Left lung (tissue), 10 donors: Measurements from ENCODE around the gene SHFL. TPM values are rescaled to one million over a fixed set of nuclear protein-coding genes. Genes with fewer than 3 reads are reported as not detected.

ENCODE experiments used
- ATAC-seq: fragments of 200-7000 bp; cut with Tn5 transposase; one replicate; pipeline ENCODE4 v1.9.1; 2020; ENCODE audit warnings: moderate library complexity
- DNase-seq, 4 donors: peaks; one replicate each; pipeline ENCODE4 v3.0.0-alpha.2; 2013 to 2020
- H3K27ac ChIP-seq, 2 donors: fragments of 200-600 bp; sonication (generic) in 1 of 2; one replicate each; pipeline versions ENCODE4 v1.5.0 to v1.8.0; 2020 to 2021
- H3K27me3 ChIP-seq, 2 donors: fragments of 200-600 bp; sonication (generic) in 1 of 2; one replicate each; pipeline versions ENCODE4 v1.5.0 to v1.8.0; 2020 to 2021
- H3K36me3 ChIP-seq, 2 donors: fragments of 200-600 bp; sonication (generic) in 1 of 2; one replicate each; pipeline versions ENCODE4 v1.5.0 to v1.8.0; 2020 to 2021
- H3K4me1 ChIP-seq, 2 donors: fragments of 200-600 bp; one replicate each; pipeline ENCODE4 v1.8.0; 2021
- H3K4me3 ChIP-seq, 2 donors: fragments of 200-600 bp; sonication (generic) in 1 of 2; one replicate each; pipeline versions ENCODE4 v1.5.0 to v1.8.0; 2020 to 2021; ENCODE audit warnings: mild to moderate bottlenecking in 1 of 2
- H3K9me3 ChIP-seq, 2 donors: fragments of 200-600 bp; sonication (generic) in 1 of 2; one replicate each; pipeline versions ENCODE4 v1.5.0 to v1.8.0; 2020 to 2021
- intact Hi-C, 2 donors: fragments of 100-400 bp; cut with DNase I; formaldehyde crosslinking; loops; one replicate each; pipeline versions ENCODE4 v1.11.2 to v1.14.2; 2022
- polyA plus RNA-seq, 6 donors: library from polyadenylated mRNA; unstranded; fragments of 120-200 nt; gene quantifications; one replicate each; pipeline ENCODE4 v1.2.1, GENCODE V29; 2013; ENCODE audit not compliant: insufficient read length in 6 of 6
- total RNA-seq, 2 donors: library from RNA; stranded (reverse); fragmentation: NEBNext Ultra II Directional; extraction: Animal tissue kit (Norgen Biotek cat#: 25700); gene quantifications; one replicate each; pipeline ENCODE4 v1.2.1, GENCODE V29; 2021
- TF ChIP-seq, protein P1 (sequence below), 2 donors: fragments of 200-600 bp; sonication (generic) in 1 of 2; IDR thresholded peaks; one replicate each; pipeline versions ENCODE4 v1.5.0 to v1.8.0; 2021; ENCODE audit warnings: antibody characterized with exemption in 2 of 2
- donor health status: DM: no; HTN: yes; CAD: no.
- donor health status: DM: no; HTN: no; CAD: no.

SHFL gene
- total and polyA plus RNA-seq, 8 donors: 28.8 to 41.6 (median 35.8) TPM

DNA sequence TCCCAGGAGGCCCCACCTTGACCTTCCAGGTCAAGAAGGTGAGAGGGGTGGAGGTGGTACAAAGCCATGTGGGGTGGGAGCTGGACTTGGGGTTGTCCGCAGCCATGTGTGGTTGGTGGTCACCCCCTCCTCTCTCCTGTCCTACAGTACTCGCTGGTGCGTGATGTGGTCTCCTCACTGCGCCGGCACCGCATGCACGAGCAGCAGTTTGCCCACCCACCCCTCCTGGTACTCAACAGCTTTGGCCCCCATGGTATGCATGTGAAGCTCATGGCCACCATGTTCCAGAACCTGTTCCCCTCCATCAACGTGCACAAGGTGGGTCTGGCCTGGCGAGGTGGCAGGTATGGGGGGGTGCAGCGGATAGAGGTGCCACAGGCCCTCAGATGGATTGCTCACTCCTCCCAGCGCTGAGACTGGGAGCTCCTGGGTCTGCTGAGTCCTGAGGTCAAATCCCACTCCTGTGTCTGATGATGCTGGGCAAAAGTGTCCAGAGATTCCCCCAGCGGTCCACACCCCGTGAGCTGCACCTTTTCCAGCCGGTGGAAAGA is 21.8 kb downstream of the SHFL start:
- TF ChIP-seq, protein P1, sequence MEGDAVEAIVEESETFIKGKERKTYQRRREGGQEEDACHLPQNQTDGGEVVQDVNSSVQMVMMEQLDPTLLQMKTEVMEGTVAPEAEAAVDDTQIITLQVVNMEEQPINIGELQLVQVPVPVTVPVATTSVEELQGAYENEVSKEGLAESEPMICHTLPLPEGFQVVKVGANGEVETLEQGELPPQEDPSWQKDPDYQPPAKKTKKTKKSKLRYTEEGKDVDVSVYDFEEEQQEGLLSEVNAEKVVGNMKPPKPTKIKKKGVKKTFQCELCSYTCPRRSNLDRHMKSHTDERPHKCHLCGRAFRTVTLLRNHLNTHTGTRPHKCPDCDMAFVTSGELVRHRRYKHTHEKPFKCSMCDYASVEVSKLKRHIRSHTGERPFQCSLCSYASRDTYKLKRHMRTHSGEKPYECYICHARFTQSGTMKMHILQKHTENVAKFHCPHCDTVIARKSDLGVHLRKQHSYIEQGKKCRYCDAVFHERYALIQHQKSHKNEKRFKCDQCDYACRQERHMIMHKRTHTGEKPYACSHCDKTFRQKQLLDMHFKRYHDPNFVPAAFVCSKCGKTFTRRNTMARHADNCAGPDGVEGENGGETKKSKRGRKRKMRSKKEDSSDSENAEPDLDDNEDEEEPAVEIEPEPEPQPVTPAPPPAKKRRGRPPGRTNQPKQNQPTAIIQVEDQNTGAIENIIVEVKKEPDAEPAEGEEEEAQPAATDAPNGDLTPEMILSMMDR (IDR thresholded peaks at IDR 0.05): no peak
- DNase-seq: no peak
- no peaks in the 10 kb centered on the region for H3K9me3 ChIP-seq
- H3K27me3 ChIP-seq: no peaks in the 10 kb centered on the region
- intact Hi-C loops: no loop called here
- ATAC-seq: no peak
- peaks cover 0 to 52% of the 10 kb centered on the region in 2 donors for H3K36me3 ChIP-seq
- H3K4me1 ChIP-seq: peaks cover 11 to 68% of the 10 kb centered on the region in 2 donors
- H3K4me3 ChIP-seq: peak overlapping the region in 1 of 2 donors; percentile 91
- H3K27ac ChIP-seq: no peak overlapping the region

DNA sequence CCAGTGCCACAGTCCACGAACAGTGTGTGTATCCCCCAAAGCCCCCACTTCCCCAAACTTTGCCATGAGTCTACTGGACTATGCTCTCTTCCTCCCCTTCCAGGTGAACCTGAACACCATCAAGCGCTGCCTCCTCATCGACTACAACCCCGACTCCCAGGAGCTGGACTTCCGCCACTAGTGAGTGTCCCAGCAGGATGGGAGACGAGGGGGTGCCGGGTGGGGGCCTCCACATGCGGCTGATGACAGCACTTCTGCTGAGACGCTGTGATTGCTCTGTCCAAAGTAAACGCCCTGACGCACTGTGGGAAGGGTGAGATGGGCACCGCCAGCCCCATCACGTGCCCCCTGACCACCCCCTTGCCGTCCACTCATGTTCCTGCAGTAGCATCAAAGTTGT is 23.4 kb downstream of the SHFL start:
- peaks cover 0 to 64% of the 10 kb centered on the region in 2 donors for H3K36me3 ChIP-seq
- H3K9me3 ChIP-seq: no peaks in the 10 kb centered on the region
- ATAC-seq (no peak), DNase-seq (no peak)
- intact Hi-C loops: no loop called here
- H3K27ac ChIP-seq: no peak overlapping the region
- H3K4me1 ChIP-seq: peaks cover 11 to 78% of the 10 kb centered on the region in 2 donors
- TF ChIP-seq, protein P1 (IDR thresholded peaks at IDR 0.05): no peak
- no peaks in the 10 kb centered on the region for H3K27me3 ChIP-seq
- no peak overlapping the region for H3K4me3 ChIP-seq

DNA sequence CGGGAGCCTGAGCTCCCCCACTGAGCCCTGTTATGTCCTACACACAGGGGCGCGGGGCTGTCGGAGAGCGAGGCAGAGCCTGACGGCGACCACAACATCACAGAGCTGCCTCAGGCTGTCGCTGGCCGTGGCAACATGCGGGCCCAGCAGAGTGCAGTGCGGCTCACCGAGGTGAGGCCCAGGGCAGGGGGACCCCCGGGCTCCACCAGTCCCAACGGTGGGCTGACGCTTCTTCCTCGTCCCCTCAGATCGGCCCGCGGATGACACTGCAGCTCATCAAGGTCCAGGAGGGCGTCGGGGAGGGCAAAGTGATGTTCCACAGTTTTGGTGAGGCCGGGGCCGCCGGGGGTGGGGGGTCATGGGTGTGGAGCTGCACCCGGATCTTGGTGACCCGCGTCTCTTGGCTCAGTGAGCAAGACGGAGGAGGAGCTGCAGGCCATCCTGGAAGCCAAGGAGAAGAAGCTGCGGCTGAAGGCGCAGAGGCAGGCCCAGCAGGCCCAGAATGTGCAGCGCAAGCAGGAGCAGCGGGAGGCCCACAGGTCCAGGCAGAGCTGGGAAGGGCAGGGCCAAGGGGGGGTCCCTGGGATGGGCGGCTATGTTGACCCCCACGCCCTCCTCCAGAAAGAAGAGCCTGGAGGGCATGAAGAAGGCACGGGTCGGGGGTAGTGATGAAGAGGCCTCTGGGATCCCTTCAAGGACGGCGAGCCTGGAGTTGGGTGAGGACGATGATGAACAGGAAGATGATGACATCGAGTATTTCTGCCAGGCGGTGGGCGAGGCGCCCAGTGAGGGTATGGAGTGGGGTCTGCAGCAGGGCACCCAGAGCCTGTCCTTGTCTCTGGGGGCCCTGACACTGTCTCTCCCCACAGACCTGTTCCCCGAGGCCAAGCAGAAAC is 24.2 kb downstream of the SHFL start:
- DNase-seq: peak in 1 of 4 donors; percentile 69
- Histone ChIP-seq H3K27me3 (no peaks in the 10 kb centered on the region), H3K4me1 (peaks cover 11 to 71% of the 10 kb centered on the region in 2 donors), H3K27ac (peak overlapping the region in 1 of 2 donors; percentile 82), H3K36me3 (peaks cover 0 to 72% of the 10 kb centered on the region in 2 donors), H3K9me3 (no peaks in the 10 kb centered on the region), H3K4me3 (no peak overlapping the region)
- TF ChIP-seq, protein P1 (IDR thresholded peaks at IDR 0.05): no peak
- no peak for ATAC-seq
- intact Hi-C loops: loop anchor here in 1 of 2 donors (10.0 kb wide), 1 partner anchor 134 kb away; no protein-coding TSS in a partner anchor

DNA sequence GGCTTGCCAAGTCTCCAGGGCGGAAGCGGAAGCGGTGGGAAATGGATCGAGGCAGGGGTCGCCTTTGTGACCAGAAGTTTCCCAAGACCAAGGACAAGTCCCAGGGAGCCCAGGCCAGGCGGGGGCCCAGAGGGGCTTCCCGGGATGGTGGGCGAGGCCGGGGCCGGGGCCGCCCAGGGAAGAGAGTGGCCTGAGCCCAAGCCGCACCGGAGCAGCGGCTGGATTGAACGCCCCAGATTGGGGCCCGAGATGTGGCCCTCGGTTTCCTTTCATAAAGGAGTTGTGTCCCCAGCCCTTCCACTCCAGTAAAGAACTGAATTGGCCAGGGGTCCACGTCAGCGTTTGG is 24.8 kb downstream of the SHFL start:
- Histone ChIP-seq H3K36me3 (peaks cover 0 to 78% of the 10 kb centered on the region in 2 donors), H3K9me3 (no peaks in the 10 kb centered on the region), H3K4me1 (peaks cover 6 to 65% of the 10 kb centered on the region in 2 donors), H3K27me3 (no peaks in the 10 kb centered on the region), H3K27ac (peak overlapping the region in 1 of 2 donors; percentile 82), H3K4me3 (peak overlapping the region in 1 of 2 donors; percentile 23)
- intact Hi-C loops: loop anchor here in 1 of 2 donors (10.0 kb wide), 1 partner anchor 134 kb away; no protein-coding TSS in a partner anchor
- peak in 1 of 4 donors; percentile 77 for DNase-seq
- TF ChIP-seq, protein P1 (IDR thresholded peaks at IDR 0.05): no peak
- ATAC-seq: no peak

DNA sequence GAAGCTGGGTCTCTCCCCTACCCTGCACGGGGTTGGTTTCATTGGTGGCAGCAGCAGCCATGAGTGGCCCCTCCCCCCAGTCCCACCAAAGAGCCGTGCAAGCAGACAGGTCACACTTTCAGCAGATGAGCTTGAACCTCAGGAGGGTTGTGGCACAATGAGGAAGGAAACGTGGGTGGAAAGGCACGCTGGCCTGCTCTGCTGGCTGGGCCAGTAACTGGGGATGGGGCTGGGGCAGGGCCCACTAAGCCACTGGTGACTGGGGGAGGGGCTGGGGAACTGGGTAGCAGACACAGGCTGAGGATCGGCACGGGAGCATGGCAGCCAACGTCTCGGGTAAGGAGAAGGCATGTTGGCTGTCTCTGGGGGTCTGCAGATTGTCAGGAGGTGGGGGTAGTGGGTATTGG is 25.3 kb downstream of the SHFL start, which contains the start of gene P2RY11:
P2RY11 (plus strand) TSS at position 289 of the 407 bp plus-strand sequence; CDS start at position 318, 29 bp downstream.
- DNase-seq: peak in 1 of 4 donors; percentile 82
- intact Hi-C loops: loop anchor here in 1 of 2 donors (10.0 kb wide), 1 partner anchor 133 kb away; no protein-coding TSS in a partner anchor
- peak; percentile 3 for ATAC-seq
- H3K27me3 ChIP-seq: no peaks in the 10 kb centered on the region
- H3K36me3 ChIP-seq: peaks cover 0 to 82% of the 10 kb centered on the region in 2 donors
- peak within 1 kb of the TSS in 1 of 2 donors; percentile 23 for H3K4me3 ChIP-seq
- TF ChIP-seq, protein P1 (IDR thresholded peaks at IDR 0.05): no peak
- H3K9me3 ChIP-seq: no peaks in the 10 kb centered on the region
- H3K27ac ChIP-seq: peak within 1 kb of the TSS in 1 of 2 donors; percentile 82
- H3K4me1 ChIP-seq: peaks cover 6 to 63% of the 10 kb centered on the region in 2 donors
